SK-N-MC (cell line): ENCODE results near the gene PPP1R9A.
A peak's percentile ranks its signal among the peaks of the same experiment; 100 is the strongest.

Experiments
- DNase-seq: peaks from one replicate; pipeline ENCODE4 v3.0.0-alpha.2; 2011; ENCODE audit warnings: low read depth, low spot score
- H3K27ac ChIP-seq: fragments of 200-600 bp; sonication (generic); 2 replicates; pipeline ENCODE4 v1.5.1; 2016; ENCODE audit warnings: mixed run types
- H3K36me3 ChIP-seq: fragments of 200-600 bp; sonication (generic); 2 replicates; pipeline ENCODE4 v1.6.1; 2017; ENCODE audit warnings: antibody characterized with exemption, low read length, mixed read lengths; ENCODE audit not compliant: insufficient read depth
- H3K4me3 ChIP-seq: fragments of 200-600 bp; sonication (generic); 2 replicates; pipeline ENCODE4 v1.5.1; 2016
- H3K9ac ChIP-seq: fragments of 200-600 bp; sonication (generic); 2 replicates; pipeline ENCODE4 v1.8.0; 2017; ENCODE audit warnings: mixed run types, mixed read lengths; ENCODE audit not compliant: insufficient read length
- H3K9me3 ChIP-seq: fragments of 200-600 bp; sonication (generic); 2 replicates; pipeline ENCODE4 v1.6.1; 2017; ENCODE audit warnings: low read depth, mild to moderate bottlenecking, antibody characterized with exemption, low read length, moderate library complexity, mixed read lengths
- EZH2 ChIP-seq: fragments of 200-600 bp; sonication (generic); IDR thresholded peaks from one replicate; pipeline ENCODE4 v1.6.1; 2017; ENCODE audit warnings: antibody characterized with exemption
- FOXP2 ChIP-seq: optimal IDR thresholded peaks from 2 replicates; pipeline ENCODE3; 2011; ENCODE audit warnings: mild to moderate bottlenecking, moderate library complexity; ENCODE audit not compliant: insufficient read depth; ENCODE audit errors: extremely low read length, control extremely low read depth
- POLR2AphosphoS5 ChIP-seq: IDR thresholded peaks from 2 replicates; pipeline ENCODE4 v1.6.1; 2012; ENCODE audit warnings: mild to moderate bottlenecking, low read depth, low read length, borderline replicate concordance

PPP1R9A gene

GRCh38 chr7:95245828-95246500 lies 338.6 kb downstream of the PPP1R9A start:
- Histone ChIP-seq H3K4me3 (no peak overlapping the region), H3K36me3 (no peaks in the 10 kb centered on the region), H3K9ac (no peak overlapping the region), H3K9me3 (no peaks in the 10 kb centered on the region), H3K27ac (no peak overlapping the region)
- DNase-seq, result no peak
- TF ChIP-seq FOXP2 (no peak), POLR2AphosphoS5 (no peak), EZH2 (no peak)

- H3K9ac ChIP-seq, result peak overlapping the region; percentile 23
- H3K9me3 ChIP-seq, result no peaks in the 10 kb centered on the region
- peak; percentile 67 for DNase-seq
- TF ChIP-seq EZH2 (no peak), POLR2AphosphoS5 (no peak), FOXP2 (no peak)
- no peaks in the 10 kb centered on the region for H3K36me3 ChIP-seq
- H3K27ac ChIP-seq, result no peak overlapping the region
- peak overlapping the region; percentile 67 for H3K4me3 ChIP-seq
Observed at GRCh38 chr7:95246831-95247370, 339.5 kb downstream of the PPP1R9A start.

GRCh38 chr7:95250571-95250970 lies 343.2 kb downstream of the PPP1R9A start:
- no peak overlapping the region for H3K27ac ChIP-seq
- H3K9ac ChIP-seq, result no peak overlapping the region
- TF ChIP-seq FOXP2, result no peak
- no peaks in the 10 kb centered on the region for H3K36me3 ChIP-seq
- H3K4me3 ChIP-seq, result no peak overlapping the region
- no peak for DNase-seq
- no peaks in the 10 kb centered on the region for H3K9me3 ChIP-seq

- TF ChIP-seq FOXP2, result no peak
- no peak for DNase-seq
- no peaks in the 10 kb centered on the region for H3K36me3 ChIP-seq
- no peaks in the 10 kb centered on the region for H3K9me3 ChIP-seq
- no peak overlapping the region for H3K4me3 ChIP-seq
- no peak overlapping the region for H3K9ac ChIP-seq
- no peak overlapping the region for H3K27ac ChIP-seq
Observed at GRCh38 chr7:95251966-95252365, 344.6 kb downstream of the PPP1R9A start.

- DNase-seq, result no peak
- Histone ChIP-seq H3K9ac (no peak overlapping the region), H3K27ac (no peak overlapping the region), H3K36me3 (no peaks in the 10 kb centered on the region), H3K9me3 (no peaks in the 10 kb centered on the region), H3K4me3 (no peak overlapping the region)
- no peak for TF ChIP-seq FOXP2
- TF ChIP-seq EZH2, result no peak
- TF ChIP-seq POLR2AphosphoS5, result no peak
Observed at GRCh38 chr7:95253986-95254385, 346.6 kb downstream of the PPP1R9A start.

GRCh38 chr7:95255691-95256090 lies 348.3 kb downstream of the PPP1R9A start:
- no peaks in the 10 kb centered on the region for H3K36me3 ChIP-seq
- no peak for DNase-seq
- no peak overlapping the region for H3K9ac ChIP-seq
- no peak overlapping the region for H3K4me3 ChIP-seq
- H3K9me3 ChIP-seq, result no peaks in the 10 kb centered on the region
- H3K27ac ChIP-seq, result no peak overlapping the region
- TF ChIP-seq FOXP2 (no peak), EZH2 (no peak), POLR2AphosphoS5 (no peak)

- TF ChIP-seq POLR2AphosphoS5, result no peak
- TF ChIP-seq FOXP2, result no peak
- TF ChIP-seq EZH2, result no peak
- Histone ChIP-seq H3K4me3 (no peak overlapping the region), H3K27ac (no peak overlapping the region), H3K9me3 (no peaks in the 10 kb centered on the region), H3K9ac (no peak overlapping the region), H3K36me3 (no peaks in the 10 kb centered on the region)
- DNase-seq, result no peak
Observed at GRCh38 chr7:95261895-95262415, 354.6 kb downstream of the PPP1R9A start.

- no peak overlapping the region for H3K27ac ChIP-seq
- no peak overlapping the region for H3K9ac ChIP-seq
- H3K4me3 ChIP-seq, result no peak overlapping the region
- H3K9me3 ChIP-seq, result no peaks in the 10 kb centered on the region
- no peak for DNase-seq
- TF ChIP-seq POLR2AphosphoS5 (no peak), EZH2 (no peak), FOXP2 (no peak)
- no peaks in the 10 kb centered on the region for H3K36me3 ChIP-seq
Observed at GRCh38 chr7:95262875-95263274, 355.5 kb downstream of the PPP1R9A start.
